HepG2 (cell line): ENCODE data around the gene L3MBTL4. TPM values are rescaled to one million over a fixed set of nuclear protein-coding genes. Genes with fewer than 3 reads are reported as not detected.
A peak's percentile ranks its signal among the peaks of the same experiment; 100 is the strongest.

Experiments used
- ATAC-seq: fragments of 200-7000 bp; cut with Tn5 transposase; 3 replicates; pipeline ENCODE4 v1.9.1; 2020; ENCODE audit warnings: mild to moderate bottlenecking, moderate library complexity
- BruUV-seq: library from RNA; stranded (reverse); fragments of 400-500 nt; replicated peaks from 2 replicates; lab custom pipeline; 2021; lab: Mats Ljungman, UMichigan
- CTCF ChIA-PET: fragments of 300-600 bp; formaldehyde crosslinking; extraction: SDS; loops from one replicate; lab custom pipeline; 2021; ENCODE audit warnings: low total read pairs, inconsistent platforms, low intra/inter-chr PET ratio; lab: Yijun Ruan, JAX
- POLR2A ChIA-PET: fragments of 350-600 bp; sonication (Branson Sonifier 250); formaldehyde crosslinking; loops from one replicate; lab custom pipeline; 2020; ENCODE audit warnings: antibody characterized with exemption, inconsistent platforms; lab: Yijun Ruan, JAX
- DNase-seq: peaks from one replicate; pipeline ENCODE4 v3.0.0-alpha.2; 2015; ENCODE audit warnings: low spot score
- FAIRE-seq: peaks from 3 replicates; lab custom pipeline; 2011; peaks lifted over from hg19 to GRCh38; lab: Jason Lieb, UNC
- H2AFZ ChIP-seq: one replicate; pipeline ENCODE4 v1.6.1; 2011; ENCODE audit warnings: low read length, inconsistent platforms
- H3K27ac ChIP-seq: fragments of 300-600 bp; 3 replicates; pipeline ENCODE4 v1.8.0; 2011; ENCODE audit warnings: mixed run types, mild to moderate bottlenecking, mixed read lengths, low read length, inconsistent platforms; ENCODE audit not compliant: insufficient read depth; ENCODE audit errors: extremely low read length
- H3K27me3 ChIP-seq, 2 experiments: fragments of 200-600 bp in 1 of 2; 2 replicates in 1 of 2; 3 replicates in 1 of 2; pipeline versions ENCODE4 v1.6.0 to v1.8.0; 2011; ENCODE audit warnings: low read length in 2 of 2, mild to moderate bottlenecking in 2 of 2, moderate library complexity in 2 of 2, inconsistent platforms in 1 of 2; ENCODE audit not compliant: insufficient read depth in 2 of 2, control insufficient read depth in 1 of 2
- H3K36me3 ChIP-seq, 2 experiments: fragments of 200-600 bp in 1 of 2; replicated peaks in 1 of 2; 2 replicates in 1 of 2; 3 replicates in 1 of 2; pipeline versions ENCODE4 v1.5.1 to v1.8.0; 2011; ENCODE audit warnings: low read length in 2 of 2, inconsistent platforms in 1 of 2; ENCODE audit not compliant: insufficient read depth in 2 of 2, control insufficient read depth in 1 of 2
- H3K4me1 ChIP-seq: 2 replicates; pipeline ENCODE4 v1.5.1; 2012; ENCODE audit warnings: low read length, inconsistent platforms; ENCODE audit not compliant: insufficient read depth
- H3K4me2 ChIP-seq: 2 replicates; pipeline ENCODE4 v1.6.0; 2011; ENCODE audit warnings: low read depth, low read length, inconsistent platforms
- H3K4me3 ChIP-seq, 3 experiments: fragments of 200-600 bp in 1 of 3; sonication (generic), shearing (Covaris generic) in 1 of 3; replicated peaks in 1 of 3; 2 replicates each; pipeline ENCODE4 v1.5.1; 2011 to 2016; ENCODE audit warnings: low read length in 3 of 3, inconsistent platforms in 2 of 3, low read depth in 2 of 3, mild to moderate bottlenecking in 2 of 3, control low read depth in 1 of 3, mixed read lengths in 1 of 3; ENCODE audit not compliant: insufficient read depth in 1 of 3
- H3K79me2 ChIP-seq: one replicate; pipeline ENCODE4 v1.6.1; 2011; ENCODE audit warnings: low read length, inconsistent platforms; ENCODE audit not compliant: insufficient read depth
- H3K9ac ChIP-seq: 2 replicates; pipeline ENCODE4 v1.6.0; 2011; ENCODE audit warnings: mild to moderate bottlenecking, low read depth, low read length, inconsistent platforms; ENCODE audit not compliant: insufficient read depth
- H3K9me3 ChIP-seq: 2 replicates; pipeline ENCODE4 v1.5.1; 2012; ENCODE audit warnings: mild to moderate bottlenecking, low read length
- H4K20me1 ChIP-seq: 2 replicates; pipeline ENCODE4 v1.6.0; 2011; ENCODE audit warnings: inconsistent platforms, mild to moderate bottlenecking, low read length, moderate library complexity; ENCODE audit not compliant: insufficient read depth
- ARNTL ChIP-seq: sonication (generic); formaldehyde crosslinking; IDR thresholded peaks from 2 replicates; pipeline ENCODE4 v1.4.0; 2020; ENCODE audit warnings: mild to moderate bottlenecking, missing genetic modification reagents
- BORCS8-MEF2B ChIP-seq: sonication (generic); formaldehyde crosslinking; IDR thresholded peaks from 2 replicates; pipeline ENCODE4 v1.8.0; 2022; ENCODE audit warnings: mild to moderate bottlenecking, missing genetic modification reagents
- CTCF ChIP-seq: sonication (generic); formaldehyde crosslinking; IDR thresholded peaks from 2 replicates; pipeline ENCODE4 v1.5.0; 2020; ENCODE audit warnings: mild to moderate bottlenecking, missing genetic modification reagents, moderate library complexity
- FOXP1 ChIP-seq, 2 experiments: fragments of 450-650 bp in 1 of 2; IDR thresholded peaks; 2 replicates each; pipeline ENCODE4 v1.6.1; 2017 to 2018; ENCODE audit warnings: antibody characterized with exemption in 1 of 2
- KAT2B ChIP-seq: fragments of 150-350 bp; IDR thresholded peaks from 2 replicates; pipeline ENCODE4 v1.6.1; 2014; ENCODE audit warnings: low read depth, low read length, borderline replicate concordance
- KAT8 ChIP-seq: IDR thresholded peaks from 2 replicates; pipeline ENCODE4 v1.6.1; 2016; ENCODE audit warnings: missing genetic modification reagents, missing compliant biosample characterization
- MXI1 ChIP-seq: IDR thresholded peaks from 3 replicates; pipeline ENCODE4 v1.6.1; 2012; ENCODE audit warnings: low read depth, low read length, inconsistent platforms, borderline replicate concordance
- NFYC ChIP-seq: IDR thresholded peaks from 2 replicates; pipeline ENCODE4 v1.6.1; 2016; ENCODE audit warnings: missing genetic modification reagents, missing compliant biosample characterization
- PHF21A ChIP-seq: sonication (generic); formaldehyde crosslinking; IDR thresholded peaks from 2 replicates; pipeline ENCODE4 v1.5.0; 2020; ENCODE audit warnings: mild to moderate bottlenecking, missing genetic modification reagents
- REPIN1 ChIP-seq: sonication (generic); formaldehyde crosslinking; IDR thresholded peaks from 2 replicates; pipeline ENCODE4 v1.8.0; 2022; ENCODE audit warnings: missing genetic modification reagents, low read depth, mild to moderate bottlenecking, borderline replicate concordance
- SAFB2 ChIP-seq: sonication (generic); formaldehyde crosslinking; IDR thresholded peaks from 2 replicates; pipeline ENCODE4 v1.5.1; 2020; ENCODE audit warnings: missing genetic modification reagents, low read depth, mild to moderate bottlenecking, borderline replicate concordance
- SNAPC5 ChIP-seq: sonication (generic); formaldehyde crosslinking; IDR thresholded peaks from 2 replicates; pipeline ENCODE4 v1.8.1; 2023; ENCODE audit warnings: mild to moderate bottlenecking, missing genetic modification reagents, borderline replicate concordance
- ZBTB2 ChIP-seq: sonication (generic); formaldehyde crosslinking; IDR thresholded peaks from 2 replicates; pipeline ENCODE4 v1.8.0; 2022; ENCODE audit warnings: low read depth, missing genetic modification reagents
- ZNF143 ChIP-seq: sonication (generic); formaldehyde crosslinking; IDR thresholded peaks from 2 replicates; pipeline ENCODE4 v1.4.0; 2020; ENCODE audit warnings: missing genetic modification reagents
- ZNF30 ChIP-seq: sonication (generic); formaldehyde crosslinking; IDR thresholded peaks from 2 replicates; pipeline ENCODE4 v1.5.0; 2020; ENCODE audit warnings: mild to moderate bottlenecking, missing genetic modification reagents
- ZNF567 ChIP-seq: sonication (generic); formaldehyde crosslinking; IDR thresholded peaks from 2 replicates; pipeline ENCODE4 v1.8.1; 2023; ENCODE audit warnings: mild to moderate bottlenecking, missing genetic modification reagents, borderline replicate concordance
- ZNF780A ChIP-seq: sonication (generic); formaldehyde crosslinking; IDR thresholded peaks from 2 replicates; pipeline ENCODE4 v1.8.0; 2022; ENCODE audit warnings: mild to moderate bottlenecking, missing genetic modification reagents, moderate library complexity
- WGBS: methylation state at CpG from one replicate; pipeline ENCODE4 v1.1.6; 2017; ENCODE audit warnings: low lambda C conversion rate; 5-methylcytosine and 5-hydroxymethylcytosine counted together
- in situ Hi-C: cut with HindIII; loops from 2 replicates; pipeline ENCODE4 v1.10.0; 2017; ENCODE audit warnings: low pct_unique_long_range_greater_than_20kb; ENCODE audit not compliant: extremely low pct_ligation_motif_present
- intact Hi-C: fragments of 100-400 bp; cut with micrococcal nuclease; formaldehyde crosslinking; loops from one replicate; pipeline ENCODE4 v1.10.0; 2022; ENCODE audit not compliant: unreplicated experiment
- polyA plus RNA-seq, 8 experiments: library from polyadenylated mRNA; depleted of rRNA in 3 of 8; stranded (reverse) in 7 of 8; unstranded in 1 of 8; fragments of >200 nt; fragmentation: Illumina TruSeq in 4 of 8; extraction: Trizol in 4 of 8; gene quantifications; 2 replicates each; pipeline versions ENCODE4 v1.2.1 to v1.2.3, GENCODE V29; 2011 to 2016; ENCODE audit warnings: low read depth in 4 of 8, missing spikeins in 1 of 8, mixed read lengths in 1 of 8; ENCODE audit not compliant: insufficient read depth in 1 of 8
- total RNA-seq, 5 experiments: library from RNA; depleted of rRNA; stranded (reverse); fragments of >200 nt; fragmentation: Illumina TruSeq; extraction: Trizol; gene quantifications; 2 replicates each; pipeline ENCODE4 v1.2.3, GENCODE V29; 2016; ENCODE audit warnings: low read depth in 1 of 5
- TF ChIP-seq, protein P1 (sequence below): sonication (generic); formaldehyde crosslinking; IDR thresholded peaks from 2 replicates; pipeline ENCODE4 v1.5.0; 2020; ENCODE audit warnings: mild to moderate bottlenecking, missing genetic modification reagents, borderline replicate concordance

L3MBTL4 gene
- total and polyA plus RNA-seq, 2 of the 13 experiments (the other 11 are each of a cell fraction or from before 2014, with no cell fraction given) = 10.8 to 13.3 TPM

DNA sequence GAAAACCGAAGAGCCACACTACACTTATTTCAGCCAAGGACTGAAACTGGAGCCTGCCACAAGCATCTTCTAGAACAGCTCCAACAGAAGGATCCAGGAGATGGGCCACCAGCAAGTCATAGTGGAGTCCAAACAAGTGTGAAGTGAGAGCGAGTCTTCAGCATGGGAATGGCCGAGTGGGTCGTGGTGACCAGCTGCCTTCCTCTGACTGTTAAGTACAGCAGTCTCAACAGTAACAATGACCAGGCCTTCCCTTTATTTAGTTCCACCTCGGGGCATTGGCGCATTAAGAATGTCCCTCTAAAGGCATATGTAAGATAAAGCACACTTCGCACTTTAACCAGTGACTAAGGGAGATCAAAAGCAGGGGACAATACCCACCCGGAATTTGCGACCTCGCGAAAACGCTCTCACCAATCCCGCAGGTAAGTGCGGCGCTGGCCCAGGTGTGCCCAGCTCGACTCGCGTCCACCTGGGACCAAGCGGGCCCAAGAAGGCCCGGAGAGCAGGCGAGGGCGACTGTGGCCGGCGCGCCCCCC, 1.1 kb downstream of the L3MBTL4 start:
- Histone ChIP-seq H3K4me2 (peak overlapping the region; percentile 99), H4K20me1 (no peaks in the 10 kb centered on the region), H3K36me3 (no peaks in the 10 kb centered on the region), H3K4me1 (peaks cover 48% of the 10 kb centered on the region), H3K27ac (peak overlapping the region; percentile 79), H3K9me3 (no peaks in the 10 kb centered on the region), H3K79me2 (peaks cover 47% of the 10 kb centered on the region), H2AFZ (no peak overlapping the region), H3K9ac (peak overlapping the region; percentile 95), H3K4me3 (peak overlapping the region; percentile 85 to 98 (median 91)), H3K27me3 (no peaks in the 10 kb centered on the region; a peak in 1 of 5 replicates)
- ChIA-PET POLR2A (no interaction called here), CTCF (no interaction called here)
- FAIRE-seq = no peak
- intact Hi-C loops (loop anchor here (2.0 to 5.0 kb wide), 2 partner anchors 43 to 131 kb away; no protein-coding TSS in a partner anchor), in situ Hi-C loops (no loop called here)
- 15% methylated on average over 12 of the region's 25 CpGs for WGBS
- no TSS peak for BruUV-seq
- DNase-seq = no peak
- peak; percentile 22 for ATAC-seq
- no peak for TF ChIP-seq PHF21A (CRISPR knock-in tag)
- no peak for TF ChIP-seq MXI1
- no peak for TF ChIP-seq KAT2B
- no peak for TF ChIP-seq ZNF567 (CRISPR knock-in tag)
- TF ChIP-seq SAFB2 (CRISPR knock-in tag) = no peak
- TF ChIP-seq BORCS8-MEF2B (CRISPR knock-in tag) = peak; percentile 77
- TF ChIP-seq ZNF30 (CRISPR knock-in tag) = no peak
- no peak for TF ChIP-seq FOXP1 (IDR thresholded peaks at IDR 0.05)
- no peak for TF ChIP-seq FOXP1 (CRISPR knock-in tag; IDR thresholded peaks at IDR 0.05)
- TF ChIP-seq ZBTB2 (CRISPR knock-in tag) = no peak
- TF ChIP-seq REPIN1 = 0 out of 2 replicates have a peak, but pooled peaks have one; percentile 27
- no peak for TF ChIP-seq CTCF (CRISPR knock-in tag)
- TF ChIP-seq SNAPC5 = 0 out of 2 replicates have a peak, but pooled peaks have one; percentile 73
- TF ChIP-seq KAT8 (CRISPR knock-in tag) = no peak
- no peak; the same call in 1 of the 2 replicates for TF ChIP-seq ZNF143 (CRISPR knock-in tag)
- TF ChIP-seq, protein P1, sequence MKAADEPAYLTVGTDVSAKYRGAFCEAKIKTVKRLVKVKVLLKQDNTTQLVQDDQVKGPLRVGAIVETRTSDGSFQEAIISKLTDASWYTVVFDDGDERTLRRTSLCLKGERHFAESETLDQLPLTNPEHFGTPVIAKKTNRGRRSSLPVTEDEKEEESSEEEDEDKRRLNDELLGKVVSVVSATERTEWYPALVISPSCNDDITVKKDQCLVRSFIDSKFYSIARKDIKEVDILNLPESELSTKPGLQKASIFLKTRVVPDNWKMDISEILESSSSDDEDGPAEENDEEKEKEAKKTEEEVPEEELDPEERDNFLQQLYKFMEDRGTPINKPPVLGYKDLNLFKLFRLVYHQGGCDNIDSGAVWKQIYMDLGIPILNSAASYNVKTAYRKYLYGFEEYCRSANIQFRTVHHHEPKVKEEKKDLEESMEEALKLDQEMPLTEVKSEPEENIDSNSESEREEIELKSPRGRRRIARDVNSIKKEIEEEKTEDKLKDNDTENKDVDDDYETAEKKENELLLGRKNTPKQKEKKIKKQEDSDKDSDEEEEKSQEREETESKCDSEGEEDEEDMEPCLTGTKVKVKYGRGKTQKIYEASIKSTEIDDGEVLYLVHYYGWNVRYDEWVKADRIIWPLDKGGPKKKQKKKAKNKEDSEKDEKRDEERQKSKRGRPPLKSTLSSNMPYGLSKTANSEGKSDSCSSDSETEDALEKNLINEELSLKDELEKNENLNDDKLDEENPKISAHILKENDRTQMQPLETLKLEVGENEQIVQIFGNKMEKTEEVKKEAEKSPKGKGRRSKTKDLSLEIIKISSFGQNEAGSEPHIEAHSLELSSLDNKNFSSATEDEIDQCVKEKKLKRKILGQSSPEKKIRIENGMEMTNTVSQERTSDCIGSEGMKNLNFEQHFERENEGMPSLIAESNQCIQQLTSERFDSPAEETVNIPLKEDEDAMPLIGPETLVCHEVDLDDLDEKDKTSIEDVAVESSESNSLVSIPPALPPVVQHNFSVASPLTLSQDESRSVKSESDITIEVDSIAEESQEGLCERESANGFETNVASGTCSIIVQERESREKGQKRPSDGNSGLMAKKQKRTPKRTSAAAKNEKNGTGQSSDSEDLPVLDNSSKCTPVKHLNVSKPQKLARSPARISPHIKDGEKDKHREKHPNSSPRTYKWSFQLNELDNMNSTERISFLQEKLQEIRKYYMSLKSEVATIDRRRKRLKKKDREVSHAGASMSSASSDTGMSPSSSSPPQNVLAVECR (CRISPR knock-in tag) = no peak
- no peak for TF ChIP-seq ZNF780A (CRISPR knock-in tag)
- TF ChIP-seq ARNTL (CRISPR knock-in tag) = no peak
- no peak for TF ChIP-seq NFYC (CRISPR knock-in tag)
